ENCODE results near the gene EIF2S2. TPM values are rescaled to one million over a fixed set of nuclear protein-coding genes. Genes with fewer than 3 reads are reported as not detected.
"Not testable (repeated sequence)": the region's sequence is repeated elsewhere in the genome, so short reads cannot be mapped to it uniquely, and the experiment has no call there.

EIF2S2 gene
- total and polyA plus RNA-seq, 2 donors (not counting 1 experiment from before 2014, with no cell fraction given): 108 to 140 TPM

DNA sequence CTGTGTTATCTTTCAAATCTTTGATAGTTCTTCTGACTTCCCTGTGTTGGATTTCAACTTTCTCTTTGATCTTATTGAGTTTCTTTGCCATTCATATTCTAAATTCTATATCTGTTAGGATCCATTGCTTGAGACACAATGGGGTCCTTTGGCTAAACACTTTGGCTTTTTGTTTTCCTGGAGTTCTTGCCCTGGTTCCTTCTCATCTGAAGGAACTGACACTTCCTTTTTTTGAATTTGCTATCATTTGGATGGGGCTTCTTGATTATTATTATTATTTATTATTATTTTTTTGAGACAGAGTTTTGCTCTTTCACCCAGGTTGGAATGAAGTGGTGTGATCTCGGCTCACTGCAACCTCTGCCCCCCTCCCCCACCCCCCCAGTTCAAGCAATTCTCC, 30.1 kb upstream of the EIF2S2 start:
- no peaks in the 10 kb centered on the region for H3K9me3 ChIP-seq (ENCODE audit: control insufficient read depth, insufficient read depth, low read depth, low read length)
- H3K79me2 ChIP-seq (ENCODE audit: control insufficient read depth, insufficient read depth, low read length): no peaks in the 10 kb centered on the region
- no peaks in the 10 kb centered on the region for H4K20me1 ChIP-seq (ENCODE audit: control insufficient read depth, extremely low read depth, insufficient read depth, low read length)
- no peak overlapping the region for H3K9ac ChIP-seq (ENCODE audit: insufficient read depth, low read length)
- no peaks in the 10 kb centered on the region for H3K27me3 ChIP-seq (ENCODE audit: control insufficient read depth, insufficient read depth, low read length)
- no peak overlapping the region for H3K4me3 ChIP-seq (replicated peaks in 1 of 4; ENCODE audit: control extremely low read depth in 1 of 4, insufficient read depth in 1 of 4, low read depth in 3 of 4, low read length in 4 of 4)
- H2AFZ ChIP-seq (ENCODE audit: low read length): no peak overlapping the region
- H3K36me3 ChIP-seq (ENCODE audit: control insufficient read depth, insufficient read depth, low read length): no peaks in the 10 kb centered on the region
- TF ChIP-seq, protein P1, sequence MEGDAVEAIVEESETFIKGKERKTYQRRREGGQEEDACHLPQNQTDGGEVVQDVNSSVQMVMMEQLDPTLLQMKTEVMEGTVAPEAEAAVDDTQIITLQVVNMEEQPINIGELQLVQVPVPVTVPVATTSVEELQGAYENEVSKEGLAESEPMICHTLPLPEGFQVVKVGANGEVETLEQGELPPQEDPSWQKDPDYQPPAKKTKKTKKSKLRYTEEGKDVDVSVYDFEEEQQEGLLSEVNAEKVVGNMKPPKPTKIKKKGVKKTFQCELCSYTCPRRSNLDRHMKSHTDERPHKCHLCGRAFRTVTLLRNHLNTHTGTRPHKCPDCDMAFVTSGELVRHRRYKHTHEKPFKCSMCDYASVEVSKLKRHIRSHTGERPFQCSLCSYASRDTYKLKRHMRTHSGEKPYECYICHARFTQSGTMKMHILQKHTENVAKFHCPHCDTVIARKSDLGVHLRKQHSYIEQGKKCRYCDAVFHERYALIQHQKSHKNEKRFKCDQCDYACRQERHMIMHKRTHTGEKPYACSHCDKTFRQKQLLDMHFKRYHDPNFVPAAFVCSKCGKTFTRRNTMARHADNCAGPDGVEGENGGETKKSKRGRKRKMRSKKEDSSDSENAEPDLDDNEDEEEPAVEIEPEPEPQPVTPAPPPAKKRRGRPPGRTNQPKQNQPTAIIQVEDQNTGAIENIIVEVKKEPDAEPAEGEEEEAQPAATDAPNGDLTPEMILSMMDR (conservative IDR thresholded peaks at IDR 0.05 in 1 of 2, IDR thresholded peaks at IDR 0.05 in 1 of 2; ENCODE audit: low read depth in 1 of 2, low read length in 2 of 2): no peak
- TF ChIP-seq EZH2 (IDR thresholded peaks at IDR 0.05; ENCODE audit: low read length, missing control alignments): no peak
- H3K27ac ChIP-seq (ENCODE audit: insufficient read depth, low read length): no peak overlapping the region
- no peak for DNase-seq (ENCODE audit: low read depth in 2 of 2)
- H3K4me2 ChIP-seq (ENCODE audit: extremely low read depth, insufficient read depth, low read length): no peak overlapping the region
- no peaks in the 10 kb centered on the region for H3K4me1 ChIP-seq (ENCODE audit: control insufficient read depth, extremely low read depth, insufficient read depth, low read length)

DNA sequence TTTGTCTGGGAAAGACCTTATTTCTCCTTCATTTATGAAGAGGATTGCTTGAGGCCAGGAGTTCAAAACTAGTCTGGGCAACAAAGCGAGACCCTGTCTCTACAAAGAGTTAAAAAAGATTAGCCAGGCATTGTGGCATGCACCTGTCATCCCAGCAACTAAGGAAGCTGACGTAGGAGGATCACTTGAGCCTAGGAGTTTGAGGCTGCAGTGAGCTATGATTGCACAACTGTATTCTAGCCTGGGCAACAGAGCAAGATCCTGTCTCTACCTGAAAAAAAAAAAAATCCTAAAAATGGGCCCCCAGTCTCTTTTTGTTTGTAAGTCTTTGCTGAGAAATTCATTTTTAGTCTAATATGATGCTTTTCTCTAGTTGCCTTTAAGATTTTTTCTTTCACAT, 29.2 kb upstream of the EIF2S2 start:
- DNase-seq (ENCODE audit: low read depth in 2 of 2): no peak
- H3K4me1 ChIP-seq (ENCODE audit: control insufficient read depth, extremely low read depth, insufficient read depth, low read length): no peaks in the 10 kb centered on the region
- no peaks in the 10 kb centered on the region for H3K36me3 ChIP-seq (ENCODE audit: control insufficient read depth, insufficient read depth, low read length)
- no peaks in the 10 kb centered on the region for H3K79me2 ChIP-seq (ENCODE audit: control insufficient read depth, insufficient read depth, low read length)
- no peak overlapping the region for H3K9ac ChIP-seq (ENCODE audit: insufficient read depth, low read length)
- TF ChIP-seq, protein P1 (conservative IDR thresholded peaks at IDR 0.05 in 1 of 2, IDR thresholded peaks at IDR 0.05 in 1 of 2; ENCODE audit: low read depth in 1 of 2, low read length in 2 of 2): no peak
- no peak for TF ChIP-seq EZH2 (IDR thresholded peaks at IDR 0.05; ENCODE audit: low read length, missing control alignments)
- no peak overlapping the region for H3K4me2 ChIP-seq (ENCODE audit: extremely low read depth, insufficient read depth, low read length)
- peaks cover under 1% of the 10 kb centered on the region for H3K27me3 ChIP-seq (ENCODE audit: control insufficient read depth, insufficient read depth, low read length)
- H4K20me1 ChIP-seq (ENCODE audit: control insufficient read depth, extremely low read depth, insufficient read depth, low read length): no peaks in the 10 kb centered on the region
- H3K27ac ChIP-seq (ENCODE audit: insufficient read depth, low read length): no peak overlapping the region
- H3K9me3 ChIP-seq (ENCODE audit: control insufficient read depth, insufficient read depth, low read depth, low read length): no peaks in the 10 kb centered on the region
- H2AFZ ChIP-seq (ENCODE audit: low read length): no peak overlapping the region
- no peak overlapping the region for H3K4me3 ChIP-seq (replicated peaks in 1 of 4; ENCODE audit: control extremely low read depth in 1 of 4, insufficient read depth in 1 of 4, low read depth in 3 of 4, low read length in 4 of 4)

DNA sequence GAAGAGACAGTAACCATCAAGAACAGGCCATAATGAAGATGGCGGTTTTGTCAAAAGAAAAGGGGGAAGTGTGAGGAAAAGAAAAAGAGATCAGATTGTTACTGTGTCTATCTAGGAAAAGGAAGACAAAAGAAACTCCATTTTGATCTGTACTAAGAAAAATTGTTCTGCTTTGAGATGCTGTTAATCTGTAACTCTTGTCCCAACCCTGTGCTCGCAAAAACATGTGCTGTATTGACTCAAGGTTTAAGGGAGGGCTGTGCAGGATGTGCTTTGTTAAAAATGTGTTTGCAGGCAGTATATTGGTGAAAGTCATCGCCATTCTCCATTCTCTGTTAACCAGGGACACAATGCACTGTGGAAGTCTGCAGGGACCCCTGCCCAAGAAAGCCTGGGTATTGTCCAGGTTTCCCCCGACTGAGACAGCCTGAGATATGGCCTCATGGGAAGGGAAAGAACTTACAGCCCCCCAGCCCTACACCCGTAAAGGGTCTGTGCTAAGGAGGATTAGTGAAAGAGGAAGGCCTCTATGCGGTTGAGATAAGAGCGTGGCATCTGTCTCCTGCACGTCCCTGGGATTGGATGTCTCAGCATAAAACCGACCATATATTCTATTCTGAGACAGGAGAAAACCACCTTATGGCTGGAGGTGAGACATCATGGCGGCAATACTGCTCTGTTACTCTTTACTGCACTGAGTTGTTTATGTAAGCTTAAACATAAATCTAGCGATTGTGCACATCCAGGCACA, 23.7 kb upstream of the EIF2S2 start:
- H3K4me1 ChIP-seq (ENCODE audit: control insufficient read depth, extremely low read depth, insufficient read depth, low read length); H2AFZ ChIP-seq (ENCODE audit: low read length); H3K4me3 ChIP-seq (replicated peaks in 1 of 4; ENCODE audit: control extremely low read depth in 1 of 4, insufficient read depth in 1 of 4, low read depth in 3 of 4, low read length in 4 of 4); H3K36me3 ChIP-seq (ENCODE audit: control insufficient read depth, insufficient read depth, low read length); DNase-seq (ENCODE audit: low read depth in 2 of 2); H3K9ac ChIP-seq (ENCODE audit: insufficient read depth, low read length); H3K27me3 ChIP-seq (ENCODE audit: control insufficient read depth, insufficient read depth, low read length); H3K79me2 ChIP-seq (ENCODE audit: control insufficient read depth, insufficient read depth, low read length); H3K27ac ChIP-seq (ENCODE audit: insufficient read depth, low read length); H4K20me1 ChIP-seq (ENCODE audit: control insufficient read depth, extremely low read depth, insufficient read depth, low read length); H3K9me3 ChIP-seq (ENCODE audit: control insufficient read depth, insufficient read depth, low read depth, low read length); H3K4me2 ChIP-seq (ENCODE audit: extremely low read depth, insufficient read depth, low read length): not testable (repeated sequence)

DNA sequence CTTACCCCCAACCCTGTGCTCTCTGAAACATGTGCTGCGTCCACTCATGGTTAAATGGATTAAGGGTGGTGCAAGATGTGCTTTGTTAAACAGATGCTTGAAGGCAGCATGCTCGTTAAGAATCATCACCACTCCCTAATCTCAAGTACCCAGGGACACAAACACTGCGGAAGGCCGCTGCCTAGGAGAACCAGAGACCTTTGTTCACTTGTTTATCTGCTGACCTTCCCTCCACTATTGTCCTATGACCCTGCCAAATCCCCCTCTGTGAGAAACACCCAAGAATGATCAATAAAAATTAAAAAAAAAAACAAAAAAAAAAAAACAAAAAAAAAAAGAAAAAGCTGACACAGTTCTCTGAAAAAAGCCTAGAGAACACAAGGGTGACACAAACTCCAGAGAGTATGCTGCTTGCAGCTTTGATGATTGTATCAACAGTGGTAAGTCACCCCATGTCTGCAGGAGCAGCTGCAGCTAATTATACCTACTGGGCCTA, 21.4 kb upstream of the EIF2S2 start:
- H3K4me3 ChIP-seq (replicated peaks in 1 of 4; ENCODE audit: control extremely low read depth in 1 of 4, insufficient read depth in 1 of 4, low read depth in 3 of 4, low read length in 4 of 4); H3K36me3 ChIP-seq (ENCODE audit: control insufficient read depth, insufficient read depth, low read length); H3K27ac ChIP-seq (ENCODE audit: insufficient read depth, low read length); H3K9ac ChIP-seq (ENCODE audit: insufficient read depth, low read length); H3K4me2 ChIP-seq (ENCODE audit: extremely low read depth, insufficient read depth, low read length); H3K9me3 ChIP-seq (ENCODE audit: control insufficient read depth, insufficient read depth, low read depth, low read length); H3K4me1 ChIP-seq (ENCODE audit: control insufficient read depth, extremely low read depth, insufficient read depth, low read length); DNase-seq (ENCODE audit: low read depth in 2 of 2); H3K79me2 ChIP-seq (ENCODE audit: control insufficient read depth, insufficient read depth, low read length); H4K20me1 ChIP-seq (ENCODE audit: control insufficient read depth, extremely low read depth, insufficient read depth, low read length); H2AFZ ChIP-seq (ENCODE audit: low read length); H3K27me3 ChIP-seq (ENCODE audit: control insufficient read depth, insufficient read depth, low read length): not testable (repeated sequence)

DNA sequence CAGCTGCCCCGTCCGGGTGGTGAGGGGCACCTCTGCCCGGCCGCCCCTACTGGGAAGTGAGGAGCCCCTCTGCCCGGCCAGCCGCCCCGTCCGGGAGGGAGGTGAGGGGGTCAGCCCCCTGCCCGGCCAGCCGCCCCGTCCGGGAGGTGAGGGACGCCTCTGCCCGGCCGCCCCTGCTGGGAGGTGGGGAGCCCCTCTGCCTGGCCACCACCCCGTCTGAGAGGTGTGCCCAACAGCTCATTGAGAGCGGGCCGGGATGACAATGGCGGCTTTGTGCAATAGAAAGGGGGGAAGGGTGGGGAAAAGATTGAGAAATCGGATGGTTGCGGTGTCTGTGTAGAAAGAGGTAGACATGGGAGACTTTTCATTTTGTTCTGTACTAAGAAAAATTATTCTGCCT, 20.9 kb upstream of the EIF2S2 start:
- not testable (repeated sequence) for H3K9ac ChIP-seq (ENCODE audit: insufficient read depth, low read length); H3K4me3 ChIP-seq (replicated peaks in 1 of 4; ENCODE audit: control extremely low read depth in 1 of 4, insufficient read depth in 1 of 4, low read depth in 3 of 4, low read length in 4 of 4); H3K79me2 ChIP-seq (ENCODE audit: control insufficient read depth, insufficient read depth, low read length)

More for the DNA sequence above, 20.9 kb upstream of the EIF2S2 start:
- not testable (repeated sequence) for H3K4me2 ChIP-seq (ENCODE audit: extremely low read depth, insufficient read depth, low read length); H3K9me3 ChIP-seq (ENCODE audit: control insufficient read depth, insufficient read depth, low read depth, low read length); H3K27ac ChIP-seq (ENCODE audit: insufficient read depth, low read length); DNase-seq (ENCODE audit: low read depth in 2 of 2); H4K20me1 ChIP-seq (ENCODE audit: control insufficient read depth, extremely low read depth, insufficient read depth, low read length); H2AFZ ChIP-seq (ENCODE audit: low read length); H3K27me3 ChIP-seq (ENCODE audit: control insufficient read depth, insufficient read depth, low read length); H3K36me3 ChIP-seq (ENCODE audit: control insufficient read depth, insufficient read depth, low read length); H3K4me1 ChIP-seq (ENCODE audit: control insufficient read depth, extremely low read depth, insufficient read depth, low read length)
